Sigmoid colon (tissue), 4 donors: ENCODE results near the gene ZNF276.

Experiments
- POLR2AphosphoS5 ChIP-seq, 4 donors: sonication (generic); formaldehyde crosslinking; IDR thresholded peaks; one replicate each; pipeline ENCODE4 v1.6.1; 2017; ENCODE audit warnings: antibody characterized with exemption in 4 of 4
- TF ChIP-seq, protein P1 (sequence below), 4 experiments: fragments of 450-650 bp in 3 of 4; fragments of 200-600 bp in 1 of 4; IDR thresholded peaks; one replicate each; pipeline ENCODE4 v1.5.1; 2016 to 2019; ENCODE audit warnings: antibody characterized with exemption in 4 of 4, mild to moderate bottlenecking in 3 of 4, moderate library complexity in 2 of 4

GRCh38 chr16:89691231-89691985, 29.9 kb upstream of the ZNF276 start:
- TF ChIP-seq, protein P1, sequence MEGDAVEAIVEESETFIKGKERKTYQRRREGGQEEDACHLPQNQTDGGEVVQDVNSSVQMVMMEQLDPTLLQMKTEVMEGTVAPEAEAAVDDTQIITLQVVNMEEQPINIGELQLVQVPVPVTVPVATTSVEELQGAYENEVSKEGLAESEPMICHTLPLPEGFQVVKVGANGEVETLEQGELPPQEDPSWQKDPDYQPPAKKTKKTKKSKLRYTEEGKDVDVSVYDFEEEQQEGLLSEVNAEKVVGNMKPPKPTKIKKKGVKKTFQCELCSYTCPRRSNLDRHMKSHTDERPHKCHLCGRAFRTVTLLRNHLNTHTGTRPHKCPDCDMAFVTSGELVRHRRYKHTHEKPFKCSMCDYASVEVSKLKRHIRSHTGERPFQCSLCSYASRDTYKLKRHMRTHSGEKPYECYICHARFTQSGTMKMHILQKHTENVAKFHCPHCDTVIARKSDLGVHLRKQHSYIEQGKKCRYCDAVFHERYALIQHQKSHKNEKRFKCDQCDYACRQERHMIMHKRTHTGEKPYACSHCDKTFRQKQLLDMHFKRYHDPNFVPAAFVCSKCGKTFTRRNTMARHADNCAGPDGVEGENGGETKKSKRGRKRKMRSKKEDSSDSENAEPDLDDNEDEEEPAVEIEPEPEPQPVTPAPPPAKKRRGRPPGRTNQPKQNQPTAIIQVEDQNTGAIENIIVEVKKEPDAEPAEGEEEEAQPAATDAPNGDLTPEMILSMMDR (IDR thresholded peaks at IDR 0.05), result no peak
- TF ChIP-seq POLR2AphosphoS5 (IDR thresholded peaks at IDR 0.05), result no peak
